ENCODE data around the gene SLC6A5. TPM values are rescaled to one million over a fixed set of nuclear protein-coding genes. Genes with fewer than 3 reads are reported as not detected.

The SLC6A5 gene
- total and polyA plus RNA-seq, 2 experiments from 2014 or later: 0.03 TPM; not detected in 1

- Histone ChIP-seq H3K4me2 (no peak overlapping the region), H3K4me1 (ENCODE audit: insufficient read depth) (peaks cover 5% of the 10 kb centered on the region), H3K27ac (no peak overlapping the region), H3K9me2 (replicated peaks; ENCODE audit: insufficient read depth) (no peaks in the 10 kb centered on the region), H3K4me3 (no peak overlapping the region), H3K27me3 (peaks cover 26% of the 10 kb centered on the region), H2AFZ (no peak overlapping the region), H4K20me1 (ENCODE audit: insufficient read depth, poor library complexity, severe bottlenecking) (no peaks in the 10 kb centered on the region), H3K36me3 (replicated peaks; ENCODE audit: insufficient read depth, low read depth) (no peaks in the 10 kb centered on the region), H3K9me3 (ENCODE audit: low read depth) (no peaks in the 10 kb centered on the region), H3K79me2 (no peaks in the 10 kb centered on the region)
- DNase-seq (ENCODE audit: low spot score): no peak
- WGBS (ENCODE audit: low lambda C conversion rate, missing lambda C conversion rate): 81% methylated on average over 13 of the region's 13 CpGs
- no peak for TF ChIP-seq EZH2 (IDR thresholded peaks at IDR 0.05; ENCODE audit: borderline replicate concordance)
- TF ChIP-seq EZH2phosphoT487 (IDR thresholded peaks at IDR 0.05; ENCODE audit: low read depth, severe bottlenecking, unreplicated experiment): no peak
- TF ChIP-seq CTCF (IDR thresholded peaks at IDR 0.05; ENCODE audit: poor library complexity): no peak
Measured at GRCh38 chr11:20652150-20652806, 52.9 kb downstream of the SLC6A5 start.

DNA sequence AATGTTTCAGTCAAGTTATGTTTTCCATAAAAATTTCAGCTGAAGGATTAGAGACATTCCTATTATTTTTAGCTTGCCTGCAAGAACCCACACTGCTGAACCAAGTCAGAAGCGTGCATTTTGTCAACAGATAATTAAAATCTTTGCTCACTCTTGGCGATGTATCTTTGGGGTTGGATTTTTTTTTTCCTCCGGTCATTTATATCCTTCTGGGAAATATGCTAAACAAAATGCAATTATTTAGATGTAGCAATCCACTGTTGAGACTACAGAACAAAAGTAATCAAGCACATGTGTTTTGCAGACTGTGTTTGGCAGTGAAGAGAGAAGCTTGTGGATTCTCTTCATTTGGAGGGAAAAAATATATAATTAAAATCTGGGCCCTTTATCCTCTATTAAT is 54.6 kb downstream of the SLC6A5 start:
- H3K27ac ChIP-seq: no peak overlapping the region
- H3K36me3 ChIP-seq (replicated peaks; ENCODE audit: insufficient read depth, low read depth): no peaks in the 10 kb centered on the region
- H3K9me3 ChIP-seq (ENCODE audit: low read depth): no peaks in the 10 kb centered on the region
- no peak overlapping the region for H2AFZ ChIP-seq
- no peak overlapping the region for H3K4me3 ChIP-seq
- WGBS (ENCODE audit: low lambda C conversion rate, missing lambda C conversion rate): 68% methylated on average over 3 of the region's 3 CpGs
- DNase-seq (ENCODE audit: low spot score): no peak
- H3K4me1 ChIP-seq (ENCODE audit: insufficient read depth): peaks cover 3% of the 10 kb centered on the region
- peaks cover 26% of the 10 kb centered on the region for H3K27me3 ChIP-seq
- TF ChIP-seq EZH2phosphoT487 (IDR thresholded peaks at IDR 0.05; ENCODE audit: low read depth, severe bottlenecking, unreplicated experiment) (no peak), CTCF (IDR thresholded peaks at IDR 0.05; ENCODE audit: poor library complexity) (no peak), EZH2 (IDR thresholded peaks at IDR 0.05; ENCODE audit: borderline replicate concordance) (no peak)
- H3K9me2 ChIP-seq (replicated peaks; ENCODE audit: insufficient read depth): no peaks in the 10 kb centered on the region
- no peaks in the 10 kb centered on the region for H4K20me1 ChIP-seq (ENCODE audit: insufficient read depth, poor library complexity, severe bottlenecking)
- no peaks in the 10 kb centered on the region for H3K79me2 ChIP-seq
- no peak overlapping the region for H3K4me2 ChIP-seq

GRCh38 chr11:20656901-20657300 is 57.5 kb downstream of the SLC6A5 start:
- no peak overlapping the region for H2AFZ ChIP-seq
- no peak for TF ChIP-seq EZH2 (IDR thresholded peaks at IDR 0.05; ENCODE audit: borderline replicate concordance)
- no peak for TF ChIP-seq CTCF (IDR thresholded peaks at IDR 0.05; ENCODE audit: poor library complexity)
- TF ChIP-seq EZH2phosphoT487 (IDR thresholded peaks at IDR 0.05; ENCODE audit: low read depth, severe bottlenecking, unreplicated experiment): no peak
- H3K9me2 ChIP-seq (replicated peaks; ENCODE audit: insufficient read depth): no peaks in the 10 kb centered on the region
- H3K9me3 ChIP-seq (ENCODE audit: low read depth): no peaks in the 10 kb centered on the region
- WGBS (ENCODE audit: low lambda C conversion rate, missing lambda C conversion rate): 74% methylated on average over 4 of the region's 4 CpGs
- H3K4me3 ChIP-seq: no peak overlapping the region
- no peak for DNase-seq (ENCODE audit: low spot score)
- H4K20me1 ChIP-seq (ENCODE audit: insufficient read depth, poor library complexity, severe bottlenecking): no peaks in the 10 kb centered on the region
- H3K27me3 ChIP-seq: peaks cover 26% of the 10 kb centered on the region
- H3K27ac ChIP-seq: no peak overlapping the region
- H3K4me2 ChIP-seq: no peak overlapping the region
- no peaks in the 10 kb centered on the region for H3K36me3 ChIP-seq (replicated peaks; ENCODE audit: insufficient read depth, low read depth)
- no peaks in the 10 kb centered on the region for H3K4me1 ChIP-seq (ENCODE audit: insufficient read depth)
- no peaks in the 10 kb centered on the region for H3K79me2 ChIP-seq

All from hepatocyte (in vitro differentiated cells).